Upper lobe of left lung (tissue), 6 donors: Measurements from ENCODE around the gene FOXO3. TPM values are rescaled to one million over a fixed set of nuclear protein-coding genes. Genes with fewer than 3 reads are reported as not detected.
A peak's percentile ranks its signal among the peaks of the same experiment; 100 is the strongest.
"Not testable (repeated sequence)": the region's sequence is repeated elsewhere in the genome, so short reads cannot be mapped to it uniquely, and the experiment has no call there.

Source experiments
- ATAC-seq, 2 donors: fragments of 200-7000 bp; cut with Tn5 transposase; one replicate each; pipeline ENCODE4 v1.9.1; 2022; ENCODE audit warnings: mild to moderate bottlenecking in 2 of 2, moderate library complexity in 2 of 2; ENCODE audit not compliant: low FRiP score in 2 of 2
- DNase-seq, 2 donors: peaks; one replicate each; pipeline ENCODE4 v3.0.0-alpha.2; 2019 to 2020
- H3K27ac ChIP-seq, 4 donors: fragments of 200-600 bp; sonication (generic); one replicate each; pipeline ENCODE4 v1.5.1; 2016 to 2019
- H3K27me3 ChIP-seq, 4 donors: fragments of 200-600 bp; sonication (generic); one replicate each; pipeline ENCODE4 v1.5.1; 2017 to 2019
- H3K36me3 ChIP-seq, 4 donors: fragments of 200-600 bp; sonication (generic); one replicate each; pipeline ENCODE4 v1.5.1; 2016 to 2019
- H3K4me1 ChIP-seq, 4 donors: fragments of 200-600 bp; sonication (generic); one replicate each; pipeline ENCODE4 v1.5.1; 2018 to 2019
- H3K4me3 ChIP-seq, 4 donors: fragments of 200-600 bp; sonication (generic); one replicate each; pipeline ENCODE4 v1.5.1; 2017 to 2019; ENCODE audit warnings: mild to moderate bottlenecking in 2 of 4, moderate library complexity in 1 of 4
- H3K9me3 ChIP-seq, 4 donors: fragments of 200-600 bp; sonication (generic); one replicate each; pipeline ENCODE4 v1.5.1; 2018 to 2019
- EP300 ChIP-seq, 4 donors: sonication (generic); formaldehyde crosslinking; IDR thresholded peaks; one replicate each; pipeline ENCODE4 v1.5.1; 2017; ENCODE audit warnings: antibody characterized with exemption in 4 of 4, control low read depth in 2 of 4
- POLR2A ChIP-seq, 4 donors: fragments of 450-650 bp; IDR thresholded peaks; one replicate each; pipeline ENCODE4 v1.5.1; 2016 to 2017; ENCODE audit warnings: antibody characterized with exemption in 4 of 4, mild to moderate bottlenecking in 2 of 4
- POLR2AphosphoS5 ChIP-seq, 2 donors: sonication (generic); formaldehyde crosslinking; IDR thresholded peaks; one replicate each; pipeline ENCODE4 v1.5.1; 2017; ENCODE audit warnings: antibody characterized with exemption in 2 of 2
- WGBS, 2 donors: methylation state at CpG; one replicate each; pipeline ENCODE4 v1.1.5; 2017 to 2018; 5-methylcytosine and 5-hydroxymethylcytosine counted together
- total RNA-seq, 6 donors: library from RNA; depleted of rRNA in 4 of 6; stranded (reverse); fragments of >200 nt in 4 of 6; gene quantifications; one replicate each; pipeline versions ENCODE4 v1.1.0 to v1.2.1, GENCODE V29; 2016 to 2021
- TF ChIP-seq, protein P1 (sequence below), 6 experiments: fragments of 450-650 bp in 4 of 6; fragments of 200-600 bp in 2 of 6; sonication (generic) in 2 of 6; IDR thresholded peaks; one replicate each; pipeline ENCODE4 v1.5.1; 2016 to 2019; ENCODE audit warnings: antibody characterized with exemption in 6 of 6
- donor health status: DM: no; HTN: no; CAD: no; lungs with moderate emphysema.
- donor health status: DM: no; HTN: yes; CAD: no; lungs with severe emphysema.

Gene FOXO3
- total RNA-seq, 6 donors from 2014 or later: 52.6 to 101 (median 71.9) TPM

DNA sequence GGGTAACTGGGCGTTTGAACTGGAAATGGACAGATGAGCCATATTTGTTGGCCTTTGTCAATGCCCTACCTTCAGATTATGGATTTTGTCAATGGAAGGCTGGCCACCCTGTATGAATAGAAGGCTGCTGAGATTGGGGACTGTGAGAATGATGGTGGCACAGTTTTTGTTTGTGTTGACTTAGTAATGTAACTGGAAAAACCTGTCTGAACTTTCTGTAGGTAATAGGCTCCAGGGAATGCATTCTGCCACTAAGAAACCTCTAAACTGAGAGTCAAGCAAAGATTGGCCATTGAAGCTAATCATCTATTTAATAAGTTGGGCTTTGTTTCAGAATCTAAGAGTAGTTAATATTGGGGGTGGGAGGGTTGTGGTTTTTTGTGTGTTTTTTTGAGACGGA, 97.5 kb downstream of the FOXO3 start:
- Histone ChIP-seq H3K36me3 (peaks cover 0 to 3% (median 0%) of the 10 kb centered on the region in 4 donors), H3K9me3 (no peaks in the 10 kb centered on the region), H3K4me3 (peak overlapping the region in 2 of 4 donors; percentile 9 to 27), H3K27me3 (no peaks in the 10 kb centered on the region), H3K4me1 (peaks cover 34 to 79% (median 63%) of the 10 kb centered on the region in 4 donors), H3K27ac (peak overlapping the region in 2 of 4 donors; percentile 47 to 84)
- ATAC-seq: no peak
- 94 to 96% methylated on average over 2 of the region's 2 CpGs for WGBS, 2 donors
- no peak for DNase-seq
- no peak for TF ChIP-seq EP300 (IDR thresholded peaks at IDR 0.05)
- TF ChIP-seq POLR2AphosphoS5 (IDR thresholded peaks at IDR 0.05): no peak
- TF ChIP-seq, protein P1, sequence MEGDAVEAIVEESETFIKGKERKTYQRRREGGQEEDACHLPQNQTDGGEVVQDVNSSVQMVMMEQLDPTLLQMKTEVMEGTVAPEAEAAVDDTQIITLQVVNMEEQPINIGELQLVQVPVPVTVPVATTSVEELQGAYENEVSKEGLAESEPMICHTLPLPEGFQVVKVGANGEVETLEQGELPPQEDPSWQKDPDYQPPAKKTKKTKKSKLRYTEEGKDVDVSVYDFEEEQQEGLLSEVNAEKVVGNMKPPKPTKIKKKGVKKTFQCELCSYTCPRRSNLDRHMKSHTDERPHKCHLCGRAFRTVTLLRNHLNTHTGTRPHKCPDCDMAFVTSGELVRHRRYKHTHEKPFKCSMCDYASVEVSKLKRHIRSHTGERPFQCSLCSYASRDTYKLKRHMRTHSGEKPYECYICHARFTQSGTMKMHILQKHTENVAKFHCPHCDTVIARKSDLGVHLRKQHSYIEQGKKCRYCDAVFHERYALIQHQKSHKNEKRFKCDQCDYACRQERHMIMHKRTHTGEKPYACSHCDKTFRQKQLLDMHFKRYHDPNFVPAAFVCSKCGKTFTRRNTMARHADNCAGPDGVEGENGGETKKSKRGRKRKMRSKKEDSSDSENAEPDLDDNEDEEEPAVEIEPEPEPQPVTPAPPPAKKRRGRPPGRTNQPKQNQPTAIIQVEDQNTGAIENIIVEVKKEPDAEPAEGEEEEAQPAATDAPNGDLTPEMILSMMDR (IDR thresholded peaks at IDR 0.05): no peak
- no peak for TF ChIP-seq POLR2A (IDR thresholded peaks at IDR 0.05)

GRCh38 chr6:108658785-108659184, 98.1 kb downstream of the FOXO3 start:
- ATAC-seq, H3K4me3 ChIP-seq, H3K27me3 ChIP-seq, H3K9me3 ChIP-seq, H3K36me3 ChIP-seq, DNase-seq: not testable (repeated sequence)
- 96 to 98% methylated on average over 4 of the region's 4 CpGs for WGBS, 2 donors
- H3K27ac ChIP-seq: peak overlapping the region in 1 of 4 donors; percentile 84
- peaks cover 27 to 73% (median 57%) of the 10 kb centered on the region in 4 donors for H3K4me1 ChIP-seq

DNA sequence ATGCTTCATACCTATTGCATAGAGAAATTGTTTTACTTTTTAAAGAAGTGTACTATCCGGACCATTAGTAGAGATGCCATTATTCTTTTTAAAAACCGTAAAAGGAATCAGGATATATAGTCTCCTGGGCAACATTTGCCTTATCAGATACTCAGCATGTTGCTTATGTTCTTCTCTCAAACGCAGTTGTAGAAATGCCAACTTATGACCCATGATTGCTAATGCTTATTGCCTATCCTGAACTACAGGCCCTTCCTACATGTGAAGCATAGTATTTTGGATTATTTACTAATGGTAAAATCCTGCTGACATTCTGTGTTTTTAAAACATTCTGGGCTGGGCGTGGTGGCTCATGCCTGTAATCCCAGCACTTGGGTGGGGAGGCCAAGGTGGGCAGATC, 99.5 kb downstream of the FOXO3 start:
- H3K27ac ChIP-seq: no peak overlapping the region
- no peaks in the 10 kb centered on the region for H3K27me3 ChIP-seq
- H3K9me3 ChIP-seq: no peaks in the 10 kb centered on the region
- ATAC-seq (no peak), DNase-seq (no peak)
- WGBS, 2 donors: 86 to 89% methylated on average over 4 of the region's 4 CpGs
- peaks cover 13 to 58% (median 42%) of the 10 kb centered on the region in 4 donors for H3K4me1 ChIP-seq
- peaks cover 3 to 20% (median 9%) of the 10 kb centered on the region in 4 donors for H3K36me3 ChIP-seq
- TF ChIP-seq POLR2AphosphoS5 (IDR thresholded peaks at IDR 0.05) (no peak), EP300 (IDR thresholded peaks at IDR 0.05) (no peak), POLR2A (IDR thresholded peaks at IDR 0.05) (no peak)
- TF ChIP-seq, protein P1 (IDR thresholded peaks at IDR 0.05): no peak
- H3K4me3 ChIP-seq: no peak overlapping the region

- H3K27me3 ChIP-seq: no peaks in the 10 kb centered on the region
- TF ChIP-seq EP300 (IDR thresholded peaks at IDR 0.05) (no peak), POLR2AphosphoS5 (IDR thresholded peaks at IDR 0.05) (no peak), POLR2A (IDR thresholded peaks at IDR 0.05) (no peak)
- TF ChIP-seq, protein P1 (IDR thresholded peaks at IDR 0.05): no peak
- WGBS, 2 donors: 86 to 100% methylated on average over 1 of the region's 1 CpG
- ATAC-seq: peak in 1 of 2 donors; percentile 44
- peaks cover 7 to 47% (median 31%) of the 10 kb centered on the region in 4 donors for H3K4me1 ChIP-seq
- no peak for DNase-seq
- H3K36me3 ChIP-seq: peaks cover 3 to 26% (median 10%) of the 10 kb centered on the region in 4 donors
- no peaks in the 10 kb centered on the region for H3K9me3 ChIP-seq
- no peak overlapping the region for H3K4me3 ChIP-seq
- no peak overlapping the region for H3K27ac ChIP-seq
Measured at GRCh38 chr6:108661430-108661829, 100.7 kb downstream of the FOXO3 start.

DNA sequence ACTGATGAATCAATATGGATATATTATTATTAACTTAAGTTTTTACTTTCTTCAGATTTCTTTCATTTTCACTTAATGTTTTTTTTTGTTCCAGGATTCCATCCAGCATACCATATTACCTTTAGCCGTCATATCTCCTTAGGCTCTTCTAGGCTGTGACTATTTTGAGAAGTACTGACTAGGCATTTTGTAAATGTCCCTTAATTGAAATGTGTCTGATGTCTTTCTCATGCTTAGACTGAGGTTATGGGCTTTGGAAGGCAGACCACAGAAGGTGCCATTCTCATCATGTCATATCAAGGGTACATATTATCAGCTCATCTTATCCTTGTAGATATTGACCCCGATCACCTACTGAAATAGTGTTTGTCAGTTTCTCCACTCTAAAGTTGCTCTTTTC, 101.3 kb downstream of the FOXO3 start:
- ATAC-seq: no peak
- H3K27ac ChIP-seq: peak overlapping the region in 1 of 4 donors; percentile 27
- 82 to 87% methylated on average over 2 of the region's 2 CpGs for WGBS, 2 donors

More for the DNA sequence above, 101.3 kb downstream of the FOXO3 start:
- Histone ChIP-seq H3K27me3 (no peaks in the 10 kb centered on the region), H3K9me3 (no peaks in the 10 kb centered on the region), H3K36me3 (peaks cover 3 to 29% (median 10%) of the 10 kb centered on the region in 4 donors), H3K4me1 (peaks cover 5 to 47% (median 28%) of the 10 kb centered on the region in 4 donors), H3K4me3 (no peak overlapping the region)
- DNase-seq: no peak
- no peak for TF ChIP-seq POLR2A (IDR thresholded peaks at IDR 0.05)
- TF ChIP-seq, protein P1 (IDR thresholded peaks at IDR 0.05): no peak
- TF ChIP-seq POLR2AphosphoS5 (IDR thresholded peaks at IDR 0.05): no peak
- TF ChIP-seq EP300 (IDR thresholded peaks at IDR 0.05): no peak
